ENCODE measurements around the gene NUDT17. TPM values are rescaled to one million over a fixed set of nuclear protein-coding genes. Genes with fewer than 3 reads are reported as not detected.

The NUDT17 gene
- total and polyA plus RNA-seq, 9 of the 15 experiments (the other 6 are each of a cell fraction or from before 2014, with no cell fraction given), result 2.1 to 10.0 (median 6.1) TPM

DNA sequence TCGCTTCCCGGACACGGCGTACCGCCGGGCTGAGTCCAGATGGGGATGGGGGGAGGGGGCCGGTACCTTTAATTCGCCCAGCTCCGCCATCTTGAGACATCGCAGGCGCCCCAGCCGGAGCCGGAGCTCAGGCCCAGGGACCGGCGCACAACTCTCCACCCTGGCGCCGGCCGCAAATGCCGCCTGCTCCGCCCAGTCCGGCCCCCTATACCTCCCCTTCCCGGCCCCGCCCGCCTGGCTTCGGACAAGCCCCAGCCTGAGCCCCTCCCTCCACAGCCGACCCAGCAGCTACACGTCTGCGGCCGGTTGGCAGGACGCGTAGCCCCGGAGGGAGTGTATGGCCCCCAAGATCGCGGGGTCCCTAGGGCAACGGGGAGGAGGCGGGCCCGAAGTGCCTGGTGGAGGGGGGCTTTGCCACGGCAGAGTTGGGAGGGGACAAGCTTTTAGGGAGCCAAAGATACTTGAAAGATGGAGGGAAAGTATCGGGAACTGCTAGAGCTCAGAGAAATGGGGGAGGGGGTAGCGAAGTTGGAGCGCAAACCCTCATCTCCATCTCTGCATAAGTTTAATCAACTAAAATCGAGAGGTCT lies 13.6 kb downstream of the NUDT17 start, which contains the start of gene PIAS3 (continued):
- TF ChIP-seq ZNF23 (CRISPR knock-in tag; IDR thresholded peaks at IDR 0.05) (no peak), ZNF224 (CRISPR knock-in tag; IDR thresholded peaks at IDR 0.05) (no peak), ZNF778 (CRISPR knock-in tag; IDR thresholded peaks at IDR 0.05) (no peak), DIDO1 (tag; IDR thresholded peaks at IDR 0.05; ENCODE audit: low read depth) (no peak), KHSRP (IDR thresholded peaks at IDR 0.05) (no peak), NEUROD1 (IDR thresholded peaks at IDR 0.05; ENCODE audit: borderline replicate concordance, low read depth, low read length, partially characterized antibody) (no peak), HNRNPH1 (optimal IDR thresholded peaks at IDR 0.05; ENCODE audit: low read depth, low read length) (no peak), ZNF696 (CRISPR knock-in tag; conservative IDR thresholded peaks at IDR 0.05) (no peak)
- TF ChIP-seq, protein P1, sequence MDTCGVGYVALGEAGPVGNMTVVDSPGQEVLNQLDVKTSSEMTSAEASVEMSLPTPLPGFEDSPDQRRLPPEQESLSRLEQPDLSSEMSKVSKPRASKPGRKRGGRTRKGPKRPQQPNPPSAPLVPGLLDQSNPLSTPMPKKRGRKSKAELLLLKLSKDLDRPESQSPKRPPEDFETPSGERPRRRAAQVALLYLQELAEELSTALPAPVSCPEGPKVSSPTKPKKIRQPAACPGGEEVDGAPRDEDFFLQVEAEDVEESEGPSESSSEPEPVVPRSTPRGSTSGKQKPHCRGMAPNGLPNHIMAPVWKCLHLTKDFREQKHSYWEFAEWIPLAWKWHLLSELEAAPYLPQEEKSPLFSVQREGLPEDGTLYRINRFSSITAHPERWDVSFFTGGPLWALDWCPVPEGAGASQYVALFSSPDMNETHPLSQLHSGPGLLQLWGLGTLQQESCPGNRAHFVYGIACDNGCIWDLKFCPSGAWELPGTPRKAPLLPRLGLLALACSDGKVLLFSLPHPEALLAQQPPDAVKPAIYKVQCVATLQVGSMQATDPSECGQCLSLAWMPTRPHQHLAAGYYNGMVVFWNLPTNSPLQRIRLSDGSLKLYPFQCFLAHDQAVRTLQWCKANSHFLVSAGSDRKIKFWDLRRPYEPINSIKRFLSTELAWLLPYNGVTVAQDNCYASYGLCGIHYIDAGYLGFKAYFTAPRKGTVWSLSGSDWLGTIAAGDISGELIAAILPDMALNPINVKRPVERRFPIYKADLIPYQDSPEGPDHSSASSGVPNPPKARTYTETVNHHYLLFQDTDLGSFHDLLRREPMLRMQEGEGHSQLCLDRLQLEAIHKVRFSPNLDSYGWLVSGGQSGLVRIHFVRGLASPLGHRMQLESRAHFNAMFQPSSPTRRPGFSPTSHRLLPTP (IDR thresholded peaks at IDR 0.05; ENCODE audit: borderline replicate concordance, extremely low read depth, insufficient read length), result no peak
- TF ChIP-seq, protein P2, sequence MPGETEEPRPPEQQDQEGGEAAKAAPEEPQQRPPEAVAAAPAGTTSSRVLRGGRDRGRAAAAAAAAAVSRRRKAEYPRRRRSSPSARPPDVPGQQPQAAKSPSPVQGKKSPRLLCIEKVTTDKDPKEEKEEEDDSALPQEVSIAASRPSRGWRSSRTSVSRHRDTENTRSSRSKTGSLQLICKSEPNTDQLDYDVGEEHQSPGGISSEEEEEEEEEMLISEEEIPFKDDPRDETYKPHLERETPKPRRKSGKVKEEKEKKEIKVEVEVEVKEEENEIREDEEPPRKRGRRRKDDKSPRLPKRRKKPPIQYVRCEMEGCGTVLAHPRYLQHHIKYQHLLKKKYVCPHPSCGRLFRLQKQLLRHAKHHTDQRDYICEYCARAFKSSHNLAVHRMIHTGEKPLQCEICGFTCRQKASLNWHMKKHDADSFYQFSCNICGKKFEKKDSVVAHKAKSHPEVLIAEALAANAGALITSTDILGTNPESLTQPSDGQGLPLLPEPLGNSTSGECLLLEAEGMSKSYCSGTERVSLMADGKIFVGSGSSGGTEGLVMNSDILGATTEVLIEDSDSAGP (CRISPR knock-in tag; IDR thresholded peaks at IDR 0.05), result peak; percentile 95
- TF ChIP-seq, protein P3, sequence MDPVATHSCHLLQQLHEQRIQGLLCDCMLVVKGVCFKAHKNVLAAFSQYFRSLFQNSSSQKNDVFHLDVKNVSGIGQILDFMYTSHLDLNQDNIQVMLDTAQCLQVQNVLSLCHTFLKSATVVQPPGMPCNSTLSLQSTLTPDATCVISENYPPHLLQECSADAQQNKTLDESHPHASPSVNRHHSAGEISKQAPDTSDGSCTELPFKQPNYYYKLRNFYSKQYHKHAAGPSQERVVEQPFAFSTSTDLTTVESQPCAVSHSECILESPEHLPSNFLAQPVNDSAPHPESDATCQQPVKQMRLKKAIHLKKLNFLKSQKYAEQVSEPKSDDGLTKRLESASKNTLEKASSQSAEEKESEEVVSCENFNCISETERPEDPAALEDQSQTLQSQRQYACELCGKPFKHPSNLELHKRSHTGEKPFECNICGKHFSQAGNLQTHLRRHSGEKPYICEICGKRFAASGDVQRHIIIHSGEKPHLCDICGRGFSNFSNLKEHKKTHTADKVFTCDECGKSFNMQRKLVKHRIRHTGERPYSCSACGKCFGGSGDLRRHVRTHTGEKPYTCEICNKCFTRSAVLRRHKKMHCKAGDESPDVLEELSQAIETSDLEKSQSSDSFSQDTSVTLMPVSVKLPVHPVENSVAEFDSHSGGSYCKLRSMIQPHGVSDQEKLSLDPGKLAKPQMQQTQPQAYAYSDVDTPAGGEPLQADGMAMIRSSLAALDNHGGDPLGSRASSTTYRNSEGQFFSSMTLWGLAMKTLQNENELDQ (CRISPR knock-in tag; IDR thresholded peaks at IDR 0.05; ENCODE audit: borderline replicate concordance), result no peak
- TF ChIP-seq, protein P4, sequence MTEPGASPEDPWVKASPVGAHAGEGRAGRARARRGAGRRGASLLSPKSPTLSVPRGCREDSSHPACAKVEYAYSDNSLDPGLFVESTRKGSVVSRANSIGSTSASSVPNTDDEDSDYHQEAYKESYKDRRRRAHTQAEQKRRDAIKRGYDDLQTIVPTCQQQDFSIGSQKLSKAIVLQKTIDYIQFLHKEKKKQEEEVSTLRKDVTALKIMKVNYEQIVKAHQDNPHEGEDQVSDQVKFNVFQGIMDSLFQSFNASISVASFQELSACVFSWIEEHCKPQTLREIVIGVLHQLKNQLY (CRISPR knock-in tag; conservative IDR thresholded peaks at IDR 0.05), result no peak
